Stomach smooth muscle (tissue), 2 donors: ENCODE data around the gene KCNG2.
"Not testable (repeated sequence)": the region's sequence is repeated elsewhere in the genome, so short reads cannot be mapped to it uniquely, and the experiment has no call there.

ENCODE experiments used
- H3K27ac ChIP-seq: one replicate; pipeline ENCODE4 v1.7.0; 2013; ENCODE audit warnings: mild to moderate bottlenecking, low read length, inconsistent platforms
- H3K27me3 ChIP-seq, 2 donors: one replicate each; pipeline ENCODE4 v1.7.0; 2013; ENCODE audit warnings: low read length in 2 of 2; ENCODE audit not compliant: insufficient read depth in 2 of 2, control insufficient read depth in 1 of 2
- H3K36me3 ChIP-seq, 2 donors: one replicate each; pipeline ENCODE4 v1.7.0; 2013; ENCODE audit warnings: low read length in 2 of 2; ENCODE audit not compliant: control insufficient read depth in 2 of 2, insufficient read depth in 2 of 2
- H3K4me1 ChIP-seq: one replicate; pipeline ENCODE4 v1.7.0; 2013; ENCODE audit warnings: low read length; ENCODE audit not compliant: control insufficient read depth, insufficient read depth
- H3K4me3 ChIP-seq, 2 donors: one replicate each; pipeline ENCODE4 v1.7.0; 2013; ENCODE audit warnings: low read length in 2 of 2
- H3K9ac ChIP-seq, 2 donors: one replicate each; pipeline ENCODE4 v1.7.0; 2013; ENCODE audit warnings: low read length in 2 of 2, mild to moderate bottlenecking in 1 of 2
- H3K9me3 ChIP-seq, 2 donors: one replicate each; pipeline ENCODE4 v1.7.0; 2013; ENCODE audit warnings: low read length in 2 of 2; ENCODE audit not compliant: control insufficient read depth in 2 of 2
- donor health status: healthy.
- donor health status: Pancreatic carcinoma.

KCNG2 gene, protein sequence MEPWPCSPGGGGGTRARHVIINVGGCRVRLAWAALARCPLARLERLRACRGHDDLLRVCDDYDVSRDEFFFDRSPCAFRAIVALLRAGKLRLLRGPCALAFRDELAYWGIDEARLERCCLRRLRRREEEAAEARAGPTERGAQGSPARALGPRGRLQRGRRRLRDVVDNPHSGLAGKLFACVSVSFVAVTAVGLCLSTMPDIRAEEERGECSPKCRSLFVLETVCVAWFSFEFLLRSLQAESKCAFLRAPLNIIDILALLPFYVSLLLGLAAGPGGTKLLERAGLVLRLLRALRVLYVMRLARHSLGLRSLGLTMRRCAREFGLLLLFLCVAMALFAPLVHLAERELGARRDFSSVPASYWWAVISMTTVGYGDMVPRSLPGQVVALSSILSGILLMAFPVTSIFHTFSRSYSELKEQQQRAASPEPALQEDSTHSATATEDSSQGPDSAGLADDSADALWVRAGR

DNA sequence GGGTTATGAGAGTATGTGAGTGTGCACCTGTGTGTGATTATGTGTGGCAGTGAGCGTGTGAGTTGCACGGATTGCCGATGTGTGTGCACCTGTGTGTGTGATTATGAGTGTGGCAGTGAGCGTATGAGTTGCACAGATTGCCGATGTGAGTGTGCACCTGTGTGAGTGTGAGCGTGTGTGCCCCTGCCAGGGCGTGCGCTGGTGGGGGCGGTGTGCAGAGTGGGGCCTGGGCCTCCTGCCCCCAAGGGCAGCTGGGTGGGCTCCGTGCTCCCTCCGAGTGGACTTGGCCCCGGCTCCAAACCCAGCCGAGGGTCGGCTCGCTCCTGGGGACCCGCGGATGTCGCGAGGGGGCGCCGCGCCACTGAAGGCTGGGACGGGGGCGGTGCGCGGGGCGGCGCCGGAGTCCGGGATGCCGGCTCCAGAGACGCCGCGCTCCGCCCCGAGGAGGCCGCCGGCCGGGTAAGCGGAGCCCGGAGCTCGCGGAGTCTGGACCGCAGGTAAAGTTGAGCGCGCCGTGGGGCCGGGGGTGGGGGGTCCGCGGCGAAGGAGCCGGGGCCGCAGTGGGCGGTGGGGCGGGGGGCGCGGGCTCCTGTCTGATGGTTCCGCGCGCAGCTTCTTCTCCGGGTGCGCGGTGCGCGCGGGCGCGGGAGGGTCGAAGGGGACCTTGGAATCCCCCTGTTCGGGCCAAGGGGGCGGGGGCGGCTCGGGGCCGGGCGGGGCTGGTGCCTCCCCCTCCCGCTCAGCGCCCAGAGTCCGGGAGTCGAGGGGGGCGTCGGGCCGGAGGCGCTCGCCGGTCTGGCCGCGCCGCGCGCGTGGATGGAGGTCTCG lies at the start of gene KCNG2:
KCNG2 (plus strand) TSS at position 421 of the 828 bp plus-strand sequence. CDS start 65,730 bp downstream, outside the sequence.
- Histone ChIP-seq H3K36me3 (no peaks in the 10 kb centered on the region), H3K27ac (no peak within 1 kb of the TSS), H3K4me1 (peaks cover 7% of the 10 kb centered on the region), H3K27me3 (peaks cover 31 to 46% of the 10 kb centered on the region in 2 donors), H3K9ac (no peak within 1 kb of the TSS), H3K4me3 (peak within 1 kb of the TSS; percentile 22 to 35), H3K9me3 (no peaks in the 10 kb centered on the region)

DNA sequence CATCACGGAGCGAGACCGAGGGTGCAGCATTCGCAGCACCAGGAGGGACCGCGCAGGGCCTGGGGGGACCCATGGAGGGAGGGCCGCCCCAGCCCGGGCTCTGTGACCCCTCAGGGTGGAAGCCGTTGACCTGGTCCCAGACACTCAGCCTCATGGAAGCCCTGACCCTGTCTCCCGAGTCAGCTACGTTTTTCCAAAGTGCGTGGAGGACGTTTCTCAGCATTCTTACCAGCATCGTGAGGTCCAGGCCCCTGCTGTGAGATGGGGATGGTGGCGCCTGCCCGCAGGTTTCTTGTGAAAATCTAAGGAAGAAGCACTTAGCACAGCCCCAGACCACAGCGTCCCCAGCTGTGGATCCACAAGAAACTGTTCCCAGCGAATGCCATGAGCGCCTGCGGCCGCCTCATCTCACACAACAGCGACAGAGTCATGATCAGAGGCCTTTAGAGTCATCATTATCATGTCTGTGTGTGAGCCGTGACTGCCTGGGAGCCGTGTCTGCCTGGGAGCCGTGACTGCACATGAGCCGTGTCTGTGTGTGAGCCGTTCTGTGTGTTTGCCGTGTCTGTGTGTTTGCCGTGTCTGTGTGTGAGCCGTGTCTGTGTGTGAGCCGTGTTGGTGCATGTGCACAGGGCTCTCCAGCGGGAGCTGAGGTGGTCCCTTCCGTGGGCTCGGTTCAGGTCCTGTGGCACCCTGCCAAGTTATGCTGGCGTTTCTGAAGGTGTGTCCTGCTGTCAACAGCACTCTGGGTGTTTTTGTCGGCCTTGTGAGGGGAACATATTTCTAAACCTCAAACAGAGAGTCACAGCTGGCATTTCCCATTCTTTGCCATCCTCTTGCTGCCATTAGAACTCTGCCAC lies 49.2 kb upstream of the KCNG2 start:
- Histone ChIP-seq H3K36me3 (peaks cover 4 to 5% of the 10 kb centered on the region in 2 donors), H3K4me1 (no peaks in the 10 kb centered on the region), H3K4me3 (no peak overlapping the region), H3K9ac (no peak overlapping the region), H3K27ac (no peak overlapping the region), H3K27me3 (no peaks in the 10 kb centered on the region), H3K9me3 (no peaks in the 10 kb centered on the region)

DNA sequence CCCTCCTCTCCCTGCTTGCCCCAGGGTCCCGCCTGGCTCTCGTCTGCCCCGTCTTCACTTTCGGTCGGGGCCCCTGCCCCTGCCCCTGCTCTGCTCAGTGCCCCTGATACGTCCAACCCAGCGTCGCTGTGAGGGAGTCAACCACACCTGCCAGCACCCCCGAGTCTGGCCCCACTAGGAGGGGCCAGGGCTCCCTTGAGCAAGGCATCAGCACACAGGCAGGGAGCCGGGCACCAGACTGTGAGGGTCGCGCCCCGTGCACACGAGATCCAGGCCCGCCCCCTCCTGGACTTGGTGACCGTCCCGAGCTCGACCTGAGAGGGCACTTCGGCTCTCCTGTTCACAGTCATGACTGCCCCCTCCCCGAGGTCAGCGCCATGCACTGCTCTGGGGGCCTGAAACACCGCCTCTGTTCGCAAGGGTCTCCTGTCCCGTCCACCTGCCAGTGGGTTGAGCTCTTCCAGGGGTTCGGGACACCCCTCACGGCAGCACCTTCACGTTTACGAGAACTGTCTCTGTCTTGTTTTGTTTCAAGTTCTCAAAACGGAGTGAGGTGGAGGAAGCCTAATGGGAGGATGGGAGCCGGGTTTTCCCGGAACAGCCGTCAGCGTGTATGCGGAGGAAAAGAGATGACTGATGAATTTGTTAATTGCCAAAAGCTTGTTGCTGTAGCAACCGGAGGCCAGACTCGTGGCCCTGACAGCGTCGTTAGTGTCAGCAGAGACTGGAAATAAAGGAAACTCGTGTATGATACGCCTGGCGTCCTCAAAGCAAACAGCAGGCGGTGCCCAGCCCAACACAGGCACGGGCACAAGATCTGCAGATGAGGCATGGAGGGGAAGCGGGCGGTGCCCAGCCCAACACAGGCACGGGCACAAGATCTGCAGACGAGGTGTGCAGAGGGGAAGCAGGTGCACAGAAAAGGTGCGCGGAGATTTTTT lies 48.2 kb upstream of the KCNG2 start:
- Histone ChIP-seq H3K9ac (no peak overlapping the region), H3K4me3 (no peak overlapping the region), H3K9me3 (no peaks in the 10 kb centered on the region), H3K27me3 (no peaks in the 10 kb centered on the region), H3K4me1 (no peaks in the 10 kb centered on the region), H3K27ac (no peak overlapping the region), H3K36me3 (peaks cover 10 to 13% of the 10 kb centered on the region in 2 donors)

DNA sequence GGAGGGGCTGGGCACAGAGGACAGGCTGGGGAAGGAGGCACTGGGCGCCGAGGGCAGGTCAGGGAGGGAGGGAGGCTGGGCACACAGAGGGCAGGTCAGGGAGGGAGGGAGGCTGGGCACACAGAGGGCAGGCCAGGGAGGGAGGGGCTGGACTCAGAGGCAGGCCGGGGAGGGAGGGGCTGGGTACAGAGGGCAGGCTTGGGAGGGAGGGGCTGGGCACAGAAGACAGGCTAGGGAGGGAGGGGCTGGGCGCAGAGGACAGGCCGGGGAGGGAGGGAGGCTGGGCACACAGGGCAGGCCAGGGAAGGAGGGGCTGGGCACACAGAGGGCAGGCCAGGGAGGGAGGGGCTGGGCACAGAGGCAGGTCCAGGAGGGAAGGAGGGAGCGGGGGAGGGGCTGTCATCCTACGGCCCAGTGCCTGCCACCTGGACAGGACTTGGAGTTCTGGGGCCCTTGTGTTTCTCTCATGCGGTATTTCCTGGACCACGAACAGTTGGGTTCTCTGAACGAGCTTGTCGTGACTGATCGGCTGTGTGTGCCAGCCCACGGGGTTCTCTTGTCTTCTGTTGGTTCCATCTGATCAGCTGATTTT lies 46.7 kb upstream of the KCNG2 start:
- Histone ChIP-seq H3K36me3 (peaks cover 16 to 20% of the 10 kb centered on the region in 2 donors), H3K9ac (no peak overlapping the region)

DNA sequence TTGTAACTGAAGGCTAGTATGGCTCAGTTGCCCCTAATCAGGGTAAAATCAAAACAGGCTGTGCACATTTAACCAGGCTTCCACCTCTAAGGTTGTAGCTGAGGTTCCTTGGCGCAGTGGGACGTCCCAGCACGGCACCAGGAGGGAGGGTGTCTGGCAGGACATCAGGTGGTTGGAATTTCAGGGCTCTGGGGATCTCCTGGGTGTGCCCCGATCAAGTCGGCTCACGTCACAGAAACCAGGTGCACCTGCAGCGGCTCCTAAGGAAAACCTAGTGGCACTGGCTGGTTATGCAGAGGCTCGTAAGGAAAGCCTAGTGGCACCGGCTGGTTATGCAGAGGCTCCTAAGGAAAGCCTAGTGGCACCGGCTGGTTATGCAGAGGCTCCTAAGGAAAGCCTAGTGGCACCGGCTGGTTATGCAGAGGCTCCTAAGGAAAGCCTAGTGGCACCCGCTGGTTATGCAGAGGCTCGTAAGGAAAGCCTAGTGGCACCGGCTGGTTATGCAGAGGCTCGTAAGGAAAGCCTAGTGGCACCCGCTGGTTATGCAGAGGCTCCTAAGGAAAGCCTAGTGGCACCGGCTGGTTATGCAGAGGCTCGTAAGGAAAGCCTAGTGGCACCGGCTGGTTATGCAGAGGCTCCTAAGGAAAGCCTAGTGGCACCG lies 45.7 kb upstream of the KCNG2 start:
- H3K27me3 ChIP-seq, H3K9ac ChIP-seq, H3K4me1 ChIP-seq, H3K9me3 ChIP-seq, H3K27ac ChIP-seq, H3K4me3 ChIP-seq: not testable (repeated sequence)
- H3K36me3 ChIP-seq = peaks cover 16 to 22% of the 10 kb centered on the region in 2 donors

More for the DNA sequence above, 46.7 kb upstream of the KCNG2 start:
- Histone ChIP-seq H3K27ac (no peak overlapping the region), H3K4me3 (no peak overlapping the region), H3K9me3 (no peaks in the 10 kb centered on the region), H3K4me1 (no peaks in the 10 kb centered on the region), H3K27me3 (no peaks in the 10 kb centered on the region)

DNA sequence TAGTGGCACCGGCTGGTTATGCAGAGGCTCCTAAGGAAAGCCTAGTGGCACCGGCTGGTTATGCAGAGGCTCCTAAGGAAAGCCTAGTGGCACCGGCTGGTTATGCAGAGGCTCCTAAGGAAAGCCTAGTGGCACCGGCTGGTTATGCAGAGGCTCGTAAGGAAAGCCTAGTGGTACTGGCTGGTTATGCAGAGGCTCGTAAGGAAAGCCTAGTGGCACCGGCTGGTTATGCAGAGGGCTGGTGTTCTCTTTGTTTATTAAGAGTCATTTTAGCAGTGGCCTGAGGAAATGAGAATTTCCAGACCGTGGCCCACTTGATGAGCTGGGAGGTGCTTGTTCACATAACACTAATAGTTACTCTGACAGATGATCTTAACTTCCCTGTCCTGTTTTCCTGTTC lies 44.8 kb upstream of the KCNG2 start:
- peaks cover 16 to 22% of the 10 kb centered on the region in 2 donors for H3K36me3 ChIP-seq
- H3K9ac ChIP-seq, H3K27ac ChIP-seq, H3K4me1 ChIP-seq, H3K9me3 ChIP-seq, H3K27me3 ChIP-seq, H3K4me3 ChIP-seq: not testable (repeated sequence)

DNA sequence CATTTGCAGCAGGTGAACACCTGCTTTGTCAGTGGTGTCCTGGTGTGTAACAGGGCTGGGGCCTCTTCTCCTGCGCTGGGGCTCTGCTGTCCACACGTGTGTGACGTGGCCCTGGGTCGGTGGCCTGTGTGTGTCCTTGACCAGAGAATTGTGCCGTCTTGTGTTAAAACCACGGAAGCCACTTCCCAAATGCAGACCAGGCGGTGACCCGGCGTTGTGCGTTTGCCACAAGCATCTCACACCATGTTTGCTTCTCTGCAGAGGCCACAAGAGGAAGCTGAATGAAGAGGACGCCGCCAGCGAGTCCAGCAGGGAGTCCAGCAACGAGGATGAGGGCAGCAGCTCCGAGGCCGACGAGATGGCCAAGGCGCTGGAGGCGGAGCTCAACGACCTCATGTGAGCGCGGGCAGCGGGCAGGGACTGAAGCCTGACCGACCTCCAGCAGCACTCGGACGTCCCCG lies 44.3 kb upstream of the KCNG2 start:
- Histone ChIP-seq H3K9ac (no peak overlapping the region), H3K36me3 (peaks cover 16 to 22% of the 10 kb centered on the region in 2 donors), H3K27me3 (no peaks in the 10 kb centered on the region), H3K9me3 (peaks cover 4 to 5% of the 10 kb centered on the region in 2 donors), H3K27ac (no peak overlapping the region), H3K4me3 (no peak overlapping the region), H3K4me1 (no peaks in the 10 kb centered on the region)

DNA sequence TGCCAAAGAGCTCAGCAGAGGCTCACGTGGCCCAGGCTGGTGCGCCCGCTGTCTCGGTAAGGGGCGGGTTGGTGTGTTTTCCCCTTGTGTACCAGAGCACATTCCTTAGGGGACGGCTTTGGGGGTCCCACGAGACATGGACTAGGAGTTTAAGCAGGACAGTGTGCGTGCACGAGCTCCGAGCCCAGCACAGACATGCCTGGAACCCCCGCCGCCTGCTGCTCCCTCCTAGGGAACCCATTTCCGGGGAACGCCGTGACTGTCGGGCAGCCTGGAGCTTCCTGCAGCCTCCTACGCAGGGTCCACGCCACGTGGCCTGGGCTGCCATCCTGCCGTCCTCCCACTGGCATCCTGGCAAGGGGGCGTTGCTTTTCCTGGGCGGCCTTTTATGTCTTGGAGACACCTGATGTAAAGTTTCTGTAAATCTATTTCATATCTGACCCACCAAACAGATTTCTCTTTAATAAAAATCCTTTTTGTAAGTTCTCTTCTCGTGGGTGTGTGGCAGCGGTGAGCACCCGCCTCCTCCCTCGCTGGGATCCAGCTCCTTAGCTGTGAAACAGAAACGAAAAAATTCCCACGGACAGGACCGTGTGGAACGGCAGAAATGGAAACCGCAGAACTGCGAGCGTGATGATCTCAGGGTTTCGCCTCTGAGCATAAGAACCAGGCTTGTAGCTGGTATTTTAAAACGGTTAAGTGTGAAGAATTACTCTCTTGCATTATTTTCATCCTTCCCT lies 43.5 kb upstream of the KCNG2 start:
- Histone ChIP-seq H3K9me3 (peaks cover 4 to 10% of the 10 kb centered on the region in 2 donors), H3K4me3 (no peak overlapping the region), H3K9ac (no peak overlapping the region), H3K27ac (no peak overlapping the region), H3K4me1 (no peaks in the 10 kb centered on the region), H3K27me3 (no peaks in the 10 kb centered on the region), H3K36me3 (peaks cover 16 to 22% of the 10 kb centered on the region in 2 donors)
